H1 (cell line): ENCODE results near the gene RNF5. TPM values are rescaled to one million over a fixed set of nuclear protein-coding genes. Genes with fewer than 3 reads are reported as not detected.

Experiments
- CHD7 ChIP-seq: fragments of 300-600 bp; sonication (generic); IDR thresholded peaks from 2 replicates; pipeline ENCODE4 v1.7.1; 2012; ENCODE audit warnings: low read length, moderate library complexity, mild to moderate bottlenecking, inconsistent platforms; ENCODE audit not compliant: insufficient replicate concordance
- polyA plus RNA-seq, 7 experiments: library from polyadenylated mRNA; depleted of rRNA in 3 of 7; stranded (reverse) in 5 of 7; unstranded in 2 of 7; fragments of >200 nt in 5 of 7; fragments of 200-250 nt in 2 of 7; gene quantifications; 1 replicate in 5 of 7; 2 replicates in 1 of 7; 4 replicates in 1 of 7; pipeline versions ENCODE4 v1.2.1 to v1.2.3, GENCODE V29; 2011 to 2013; ENCODE audit warnings: missing spikeins in 2 of 7, mixed read lengths in 2 of 7
- total RNA-seq: library from RNA; stranded (reverse); fragmentation: NEBNext Ultra II Directional; extraction: Animal tissue kit (Norgen Biotek cat#: 25700); gene quantifications from 2 replicates; pipeline ENCODE4 v1.2.1, GENCODE V29; 2021

The RNF5 gene
- total and polyA plus RNA-seq, 2 of the 8 experiments (the other 6 are each of a cell fraction or from before 2014, with no cell fraction given), result 90.0 to 158 TPM

- TF ChIP-seq CHD7, result no peak
Observed at GRCh38 chr6:32167761-32168262, 10.4 kb upstream of the RNF5 start (continued).
